CD4-positive, alpha-beta T cell (primary cell): Measurements from ENCODE around the gene RAPGEF4. TPM values are rescaled to one million over a fixed set of nuclear protein-coding genes. Genes with fewer than 3 reads are reported as not detected.

Experiments used
- ATAC-seq: fragments of 200-7000 bp; cut with Tn5 transposase; one replicate; pipeline ENCODE4 v1.10.0; 2022; ENCODE audit warnings: mild to moderate bottlenecking; ENCODE audit not compliant: poor library complexity
- CTCF ChIA-PET: fragments of 350-600 bp; sonication (Branson Sonifier 250); formaldehyde crosslinking; loops from one replicate; lab custom pipeline; 2021; ENCODE audit warnings: antibody characterized with exemption, inconsistent platforms; lab: Charles Lee
- POLR2A ChIA-PET: fragments of 350-600 bp; sonication (Branson Sonifier 250); formaldehyde crosslinking; loops from one replicate; lab custom pipeline; 2021; ENCODE audit warnings: antibody characterized with exemption, inconsistent platforms; lab: Charles Lee
- DNase-seq, 14 experiments: peaks; one replicate each; pipeline ENCODE4 v3.0.0-alpha.2; 2013 to 2020; ENCODE audit warnings: mixed read lengths in 2 of 14
- H3K27ac ChIP-seq, 2 donors: one replicate each; pipeline versions ENCODE4 v1.5.1 to v1.7.0; 2013; ENCODE audit warnings: low read length in 2 of 2, low read depth in 1 of 2, mild to moderate bottlenecking in 1 of 2
- H3K27me3 ChIP-seq, 2 experiments: 1 replicate in 1 of 2; 2 replicates in 1 of 2; pipeline versions ENCODE4 v1.6.1 to v1.7.0; 2013; ENCODE audit warnings: low read length in 2 of 2, control low read depth in 1 of 2, mild to moderate bottlenecking in 1 of 2, moderate library complexity in 1 of 2; ENCODE audit not compliant: insufficient read depth in 2 of 2, control insufficient read depth in 1 of 2
- H3K36me3 ChIP-seq: one replicate; pipeline ENCODE4 v1.6.1; 2013; ENCODE audit warnings: low read length, control low read depth; ENCODE audit not compliant: insufficient read depth
- H3K4me1 ChIP-seq: one replicate; pipeline ENCODE4 v1.6.1; 2013; ENCODE audit warnings: low read length, control low read depth; ENCODE audit not compliant: insufficient read depth
- H3K4me3 ChIP-seq: one replicate; pipeline ENCODE4 v1.5.1; 2013; ENCODE audit warnings: mild to moderate bottlenecking, low read length, moderate library complexity
- H3K9me3 ChIP-seq, 2 experiments: 1 replicate in 1 of 2; 2 replicates in 1 of 2; pipeline versions ENCODE4 v1.6.1 to v1.7.0; 2013; ENCODE audit warnings: low read length in 2 of 2, mild to moderate bottlenecking in 2 of 2, control low read depth in 1 of 2, moderate library complexity in 1 of 2; ENCODE audit not compliant: control insufficient read depth in 1 of 2, insufficient read depth in 1 of 2
- H3K27ac Mint-ChIP-seq: one replicate; pipeline ENCODE4 v1.8.0; 2020; ENCODE audit warnings: mixed read lengths
- H3K27me3 Mint-ChIP-seq: one replicate; pipeline ENCODE4 v1.8.0; 2021; ENCODE audit warnings: mixed read lengths
- H3K36me3 Mint-ChIP-seq: one replicate; pipeline ENCODE4 v1.8.0; 2021; ENCODE audit warnings: low read depth, mixed read lengths
- H3K4me1 Mint-ChIP-seq: one replicate; pipeline ENCODE4 v1.8.0; 2021; ENCODE audit warnings: low read depth, mixed read lengths
- H3K4me3 Mint-ChIP-seq: one replicate; pipeline ENCODE4 v1.8.0; 2020; ENCODE audit warnings: mild to moderate bottlenecking, mixed read lengths
- H3K9me3 Mint-ChIP-seq: one replicate; pipeline ENCODE4 v1.8.0; 2020; ENCODE audit warnings: mixed read lengths
- intact Hi-C, 2 experiments: fragments of 100-400 bp; cut with DNase I in 1 of 2; cut with micrococcal nuclease in 1 of 2; formaldehyde crosslinking; loops; one replicate each; pipeline versions ENCODE4 v1.15.1 to v1.9.0; 2023 to 2025; cut with DNase I, micrococcal nuclease
- total RNA-seq, 174 experiments: library from RNA in 2 of 174; stranded (reverse) in 2 of 174; gene quantifications; one replicate each; pipeline ENCODE4 v1.2.3 and lab custom pipeline; 2021 to 2026
- TF ChIP-seq, protein P1 (sequence below): fragments of 200-600 bp; IDR thresholded peaks from one replicate; pipeline ENCODE4 v1.8.0; 2022; ENCODE audit warnings: antibody characterized with exemption, mild to moderate bottlenecking

Gene RAPGEF4
- total RNA-seq, 2 experiments from 2014 or later: 0.69 to 0.73 TPM

DNA sequence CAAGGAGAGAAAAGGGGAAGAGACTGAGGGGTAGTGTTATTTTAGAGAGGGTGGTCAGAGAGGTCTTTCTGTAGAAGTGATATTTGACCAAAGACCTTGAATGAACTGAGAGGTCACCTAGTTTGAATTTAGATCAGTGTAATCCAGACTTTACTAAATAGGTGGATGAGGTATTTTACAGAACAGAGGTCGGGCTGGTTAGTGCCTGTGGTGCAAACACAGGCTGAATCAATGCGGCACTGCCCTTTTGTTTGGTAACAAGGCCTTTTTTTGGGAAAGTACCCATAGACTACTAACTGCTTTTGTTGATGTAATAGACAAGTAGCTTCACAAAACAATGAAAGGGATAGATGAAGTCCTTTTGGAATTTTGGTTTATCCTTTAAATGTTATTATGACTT is 15.9 kb downstream of the RAPGEF4 start:
- Mint-ChIP-seq H3K4me3 (no peak overlapping the region), H3K27me3 (peaks cover 4% of the 10 kb centered on the region), H3K36me3 (no peaks in the 10 kb centered on the region), H3K27ac (no peak overlapping the region), H3K9me3 (no peaks in the 10 kb centered on the region), H3K4me1 (no peaks in the 10 kb centered on the region)
- Histone ChIP-seq H3K27ac (no peak overlapping the region), H3K27me3 (peaks cover 0 to 4% of the 10 kb centered on the region in 2 experiments), H3K4me1 (no peaks in the 10 kb centered on the region), H3K36me3 (no peaks in the 10 kb centered on the region), H3K9me3 (peaks cover 0 to 4% of the 10 kb centered on the region in 2 experiments), H3K4me3 (no peak overlapping the region)
- no peak for ATAC-seq
- ChIA-PET POLR2A (no interaction called here), CTCF (no interaction called here)
- no peak for DNase-seq
- intact Hi-C loops: no loop called here
- TF ChIP-seq, protein P1, sequence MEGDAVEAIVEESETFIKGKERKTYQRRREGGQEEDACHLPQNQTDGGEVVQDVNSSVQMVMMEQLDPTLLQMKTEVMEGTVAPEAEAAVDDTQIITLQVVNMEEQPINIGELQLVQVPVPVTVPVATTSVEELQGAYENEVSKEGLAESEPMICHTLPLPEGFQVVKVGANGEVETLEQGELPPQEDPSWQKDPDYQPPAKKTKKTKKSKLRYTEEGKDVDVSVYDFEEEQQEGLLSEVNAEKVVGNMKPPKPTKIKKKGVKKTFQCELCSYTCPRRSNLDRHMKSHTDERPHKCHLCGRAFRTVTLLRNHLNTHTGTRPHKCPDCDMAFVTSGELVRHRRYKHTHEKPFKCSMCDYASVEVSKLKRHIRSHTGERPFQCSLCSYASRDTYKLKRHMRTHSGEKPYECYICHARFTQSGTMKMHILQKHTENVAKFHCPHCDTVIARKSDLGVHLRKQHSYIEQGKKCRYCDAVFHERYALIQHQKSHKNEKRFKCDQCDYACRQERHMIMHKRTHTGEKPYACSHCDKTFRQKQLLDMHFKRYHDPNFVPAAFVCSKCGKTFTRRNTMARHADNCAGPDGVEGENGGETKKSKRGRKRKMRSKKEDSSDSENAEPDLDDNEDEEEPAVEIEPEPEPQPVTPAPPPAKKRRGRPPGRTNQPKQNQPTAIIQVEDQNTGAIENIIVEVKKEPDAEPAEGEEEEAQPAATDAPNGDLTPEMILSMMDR: no peak

DNA sequence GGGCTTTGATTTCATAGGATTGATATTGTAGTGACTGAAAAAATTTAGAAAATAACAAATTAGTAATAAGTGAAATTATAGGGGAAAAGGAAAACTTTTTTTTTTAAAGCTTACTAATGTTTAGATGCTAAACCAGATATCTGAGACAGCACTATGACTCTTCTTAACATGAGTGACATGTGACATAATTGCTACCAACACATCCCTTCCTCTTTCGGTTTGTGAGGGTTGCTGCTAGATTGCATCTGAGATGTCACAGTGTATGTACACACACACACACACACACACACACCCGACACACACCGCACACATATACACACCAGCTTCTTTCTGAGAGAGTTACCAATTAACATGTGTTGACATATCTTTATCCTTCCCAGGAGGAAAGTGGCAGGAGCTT is 18.0 kb downstream of the RAPGEF4 start:
- CTCF ChIA-PET: no interaction called here
- Histone ChIP-seq H3K36me3 (no peaks in the 10 kb centered on the region), H3K4me1 (no peaks in the 10 kb centered on the region), H3K27ac (no peak overlapping the region), H3K27me3 (peaks cover 3 to 5% of the 10 kb centered on the region in 2 experiments), H3K9me3 (peaks cover 0 to 4% of the 10 kb centered on the region in 2 experiments), H3K4me3 (no peak overlapping the region)
- peaks cover 7% of the 10 kb centered on the region for H3K27me3 Mint-ChIP-seq
- no peak overlapping the region for H3K4me3 Mint-ChIP-seq
- H3K9me3 Mint-ChIP-seq: no peaks in the 10 kb centered on the region
- intact Hi-C loops: no loop called here
- H3K36me3 Mint-ChIP-seq: no peaks in the 10 kb centered on the region
- ATAC-seq: no peak
- H3K4me1 Mint-ChIP-seq: no peaks in the 10 kb centered on the region
- TF ChIP-seq, protein P1: no peak
- POLR2A ChIA-PET: no interaction called here
- H3K27ac Mint-ChIP-seq: no peak overlapping the region
- DNase-seq: no peak

DNA sequence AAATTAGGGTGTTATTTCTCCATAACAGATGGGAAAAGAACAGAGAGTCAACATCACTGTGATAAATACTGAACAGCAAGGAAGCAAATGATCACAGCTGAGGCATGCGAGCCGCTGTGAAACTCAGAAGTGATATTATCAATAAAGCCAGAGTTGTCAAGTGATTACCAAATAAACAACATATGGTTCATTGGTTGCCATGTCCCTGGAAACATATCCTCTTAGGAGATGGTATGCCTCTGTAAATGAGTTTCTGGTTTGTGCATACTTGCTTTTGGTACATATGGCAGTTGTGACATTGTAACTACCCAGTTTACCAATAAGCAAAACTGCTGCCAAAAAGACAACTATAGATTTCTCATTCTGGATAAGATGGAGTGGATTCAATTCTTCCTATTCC is 23.8 kb downstream of the RAPGEF4 start:
- Mint-ChIP-seq H3K4me3 (no peak overlapping the region), H3K27ac (no peak overlapping the region), H3K36me3 (no peaks in the 10 kb centered on the region), H3K27me3 (peaks cover 14% of the 10 kb centered on the region), H3K9me3 (peaks cover 8% of the 10 kb centered on the region), H3K4me1 (no peaks in the 10 kb centered on the region)
- Histone ChIP-seq H3K27me3 (peaks cover 3 to 12% of the 10 kb centered on the region in 2 experiments), H3K9me3 (peaks cover 0 to 15% of the 10 kb centered on the region in 2 experiments), H3K27ac (no peak overlapping the region), H3K36me3 (no peaks in the 10 kb centered on the region), H3K4me3 (no peak overlapping the region), H3K4me1 (no peaks in the 10 kb centered on the region)
- ATAC-seq (no peak), DNase-seq (no peak)
- CTCF ChIA-PET: no interaction called here
- intact Hi-C loops: no loop called here
- POLR2A ChIA-PET: no interaction called here
- TF ChIP-seq, protein P1: no peak
